ENCODE measurements around the gene CTR9. TPM values are rescaled to one million over a fixed set of nuclear protein-coding genes. Genes with fewer than 3 reads are reported as not detected.

The CTR9 gene
- total RNA-seq, 1 experiment from 2014 or later = 45.9 TPM

DNA sequence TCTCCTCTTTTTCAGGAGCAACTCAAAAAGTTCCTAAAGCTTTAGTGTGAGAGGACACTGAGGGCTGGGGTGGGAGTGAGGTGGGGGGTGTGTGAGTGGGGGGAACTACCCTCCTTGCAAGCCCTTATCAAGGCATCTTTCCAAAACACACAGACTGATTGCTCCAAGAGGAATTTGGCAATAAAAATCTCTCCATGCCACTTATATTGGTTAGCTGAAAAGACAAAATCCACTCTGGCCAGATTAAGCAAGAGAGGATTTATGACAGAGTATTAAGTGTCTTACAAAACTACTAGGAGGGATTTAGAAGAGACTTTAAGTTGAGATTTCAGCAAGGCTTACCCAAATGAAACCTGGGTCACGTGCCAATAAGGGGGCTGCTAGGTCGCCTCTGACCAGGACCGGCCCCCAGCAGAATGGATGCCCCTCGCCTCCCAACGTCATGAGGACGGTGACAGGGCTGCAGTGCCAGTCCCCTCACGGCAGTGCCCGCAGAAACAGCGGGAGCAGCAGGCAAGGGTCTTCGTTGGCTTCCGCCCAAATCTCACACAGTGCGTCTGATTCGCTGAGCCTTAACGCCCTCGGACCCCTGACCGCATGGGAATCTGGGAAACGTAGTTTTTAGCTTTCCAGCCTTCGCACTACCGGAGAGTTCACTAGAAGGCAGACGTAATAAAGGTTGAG, 22.1 kb upstream of the CTR9 start:
- H3K36me3 ChIP-seq (ENCODE audit: insufficient read depth, low read length, poor library complexity, severe bottlenecking) = no peaks in the 10 kb centered on the region
- BruUV-seq (replicated peaks) = no TSS peak
- H3K4me3 ChIP-seq (ENCODE audit: low read depth, low read length, poor library complexity, severe bottlenecking) = no peak overlapping the region
- H3K27me3 ChIP-seq (replicated peaks; ENCODE audit: insufficient read depth, low read depth, low read length, poor library complexity) = no peaks in the 10 kb centered on the region
- no peak for TF ChIP-seq EZH2 (IDR thresholded peaks at IDR 0.05; ENCODE audit: borderline replicate concordance, low read depth, low read length, poor library complexity, severe bottlenecking)
- TF ChIP-seq, protein P1, sequence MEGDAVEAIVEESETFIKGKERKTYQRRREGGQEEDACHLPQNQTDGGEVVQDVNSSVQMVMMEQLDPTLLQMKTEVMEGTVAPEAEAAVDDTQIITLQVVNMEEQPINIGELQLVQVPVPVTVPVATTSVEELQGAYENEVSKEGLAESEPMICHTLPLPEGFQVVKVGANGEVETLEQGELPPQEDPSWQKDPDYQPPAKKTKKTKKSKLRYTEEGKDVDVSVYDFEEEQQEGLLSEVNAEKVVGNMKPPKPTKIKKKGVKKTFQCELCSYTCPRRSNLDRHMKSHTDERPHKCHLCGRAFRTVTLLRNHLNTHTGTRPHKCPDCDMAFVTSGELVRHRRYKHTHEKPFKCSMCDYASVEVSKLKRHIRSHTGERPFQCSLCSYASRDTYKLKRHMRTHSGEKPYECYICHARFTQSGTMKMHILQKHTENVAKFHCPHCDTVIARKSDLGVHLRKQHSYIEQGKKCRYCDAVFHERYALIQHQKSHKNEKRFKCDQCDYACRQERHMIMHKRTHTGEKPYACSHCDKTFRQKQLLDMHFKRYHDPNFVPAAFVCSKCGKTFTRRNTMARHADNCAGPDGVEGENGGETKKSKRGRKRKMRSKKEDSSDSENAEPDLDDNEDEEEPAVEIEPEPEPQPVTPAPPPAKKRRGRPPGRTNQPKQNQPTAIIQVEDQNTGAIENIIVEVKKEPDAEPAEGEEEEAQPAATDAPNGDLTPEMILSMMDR (conservative IDR thresholded peaks at IDR 0.05; ENCODE audit: low read depth, low read length) = no peak
- peaks cover 30% of the 10 kb centered on the region for H3K4me1 ChIP-seq (ENCODE audit: insufficient read depth, low read length, poor library complexity, severe bottlenecking)
- H3K9me3 ChIP-seq (ENCODE audit: low read depth, low read length, poor library complexity, severe bottlenecking) = peaks cover 5% of the 10 kb centered on the region
- ChIA-PET CTCF (no interaction called here), POLR2A (ENCODE audit: low non-redundant PET) (no interaction called here)
- peak overlapping the region; percentile 60 for H3K27ac ChIP-seq (ENCODE audit: low read depth, low read length, poor library complexity, severe bottlenecking)
- peak; percentile 52 for DNase-seq (ENCODE audit: low spot score)
- intact Hi-C loops (cut with micrococcal nuclease; ENCODE audit: unreplicated experiment) = loop anchor here (5.0 kb wide), 1 partner anchor 62 kb away; no protein-coding TSS in a partner anchor

DNA sequence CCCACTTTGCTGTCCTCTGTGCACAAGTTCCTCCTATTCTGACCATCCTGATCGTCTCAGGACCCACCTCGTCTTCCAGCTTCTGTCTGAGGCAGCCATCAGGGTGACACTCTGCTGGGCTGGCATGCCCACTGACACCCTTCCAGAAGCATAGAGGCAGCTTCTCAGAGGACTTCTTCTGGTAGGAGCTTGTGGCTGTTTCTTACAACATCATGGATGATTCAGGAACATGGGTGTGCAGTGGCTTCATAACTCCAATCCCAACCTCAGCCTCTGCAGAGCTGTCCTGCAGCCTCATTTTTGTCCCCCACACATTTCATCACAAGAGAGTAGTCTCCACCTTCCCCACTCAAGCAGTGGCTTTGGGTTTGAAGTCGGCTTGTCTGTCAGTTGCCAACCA, 20.9 kb upstream of the CTR9 start:
- POLR2A ChIA-PET (ENCODE audit: low non-redundant PET) = no interaction called here

DNA sequence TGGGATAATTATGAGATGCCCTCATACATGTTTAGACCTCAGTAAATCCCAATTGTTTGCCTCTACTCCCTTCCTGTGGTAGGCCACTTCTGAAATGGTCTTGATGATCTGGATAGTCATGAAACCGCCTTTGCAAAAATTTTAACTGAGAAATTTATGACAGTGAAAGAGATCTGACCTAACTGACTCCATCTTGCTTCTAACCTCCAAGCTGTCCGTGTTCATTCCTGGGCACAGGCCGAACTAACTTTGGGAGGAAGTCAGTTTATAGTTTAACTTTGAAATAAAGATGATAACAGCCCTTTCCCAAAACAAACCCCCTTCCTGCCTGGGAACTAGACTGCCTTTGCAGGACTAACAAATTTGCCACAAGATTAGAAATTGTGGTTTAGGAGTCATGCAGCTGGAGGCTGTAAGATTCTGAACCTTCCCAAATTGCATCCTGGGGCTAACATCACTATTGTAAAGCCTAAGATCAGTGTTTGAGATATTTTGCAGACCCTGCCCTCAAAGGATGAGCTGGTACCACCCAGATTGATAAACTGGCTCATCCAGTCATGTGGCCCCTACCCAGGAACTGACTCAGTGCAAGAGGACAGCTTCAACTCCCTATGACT, 19.9 kb upstream of the CTR9 start:
- Histone ChIP-seq H3K36me3 (ENCODE audit: insufficient read depth, low read length, poor library complexity, severe bottlenecking) (no peaks in the 10 kb centered on the region), H3K4me3 (ENCODE audit: low read depth, low read length, poor library complexity, severe bottlenecking) (no peak overlapping the region), H3K4me1 (ENCODE audit: insufficient read depth, low read length, poor library complexity, severe bottlenecking) (peaks cover 50% of the 10 kb centered on the region), H3K27me3 (replicated peaks; ENCODE audit: insufficient read depth, low read depth, low read length, poor library complexity) (no peaks in the 10 kb centered on the region), H3K9me3 (ENCODE audit: low read depth, low read length, poor library complexity, severe bottlenecking) (peaks cover 5% of the 10 kb centered on the region), H3K27ac (ENCODE audit: low read depth, low read length, poor library complexity, severe bottlenecking) (no peak overlapping the region)
- DNase-seq (ENCODE audit: low spot score) = no peak
- POLR2A ChIA-PET (ENCODE audit: low non-redundant PET) = no interaction called here
- CTCF ChIA-PET = no interaction called here
- no peak for TF ChIP-seq EZH2 (IDR thresholded peaks at IDR 0.05; ENCODE audit: borderline replicate concordance, low read depth, low read length, poor library complexity, severe bottlenecking)
- TF ChIP-seq, protein P1 (conservative IDR thresholded peaks at IDR 0.05; ENCODE audit: low read depth, low read length) = no peak
- BruUV-seq (replicated peaks) = no TSS peak
- intact Hi-C loops (cut with micrococcal nuclease; ENCODE audit: unreplicated experiment) = loop anchor here (10.0 kb wide), 1 partner anchor 756 kb away; no protein-coding TSS in a partner anchor

More for the DNA sequence above, 20.9 kb upstream of the CTR9 start:
- H3K36me3 ChIP-seq (ENCODE audit: insufficient read depth, low read length, poor library complexity, severe bottlenecking) = no peaks in the 10 kb centered on the region
- CTCF ChIA-PET = no interaction called here
- no peaks in the 10 kb centered on the region for H3K27me3 ChIP-seq (replicated peaks; ENCODE audit: insufficient read depth, low read depth, low read length, poor library complexity)
- intact Hi-C loops (cut with micrococcal nuclease; ENCODE audit: unreplicated experiment) = loop anchor here (10.0 kb wide), 1 partner anchor 755 kb away; no protein-coding TSS in a partner anchor
- no peak overlapping the region for H3K4me3 ChIP-seq (ENCODE audit: low read depth, low read length, poor library complexity, severe bottlenecking)
- peaks cover 41% of the 10 kb centered on the region for H3K4me1 ChIP-seq (ENCODE audit: insufficient read depth, low read length, poor library complexity, severe bottlenecking)
- H3K27ac ChIP-seq (ENCODE audit: low read depth, low read length, poor library complexity, severe bottlenecking) = no peak overlapping the region
- peaks cover 5% of the 10 kb centered on the region for H3K9me3 ChIP-seq (ENCODE audit: low read depth, low read length, poor library complexity, severe bottlenecking)
- no peak for DNase-seq (ENCODE audit: low spot score)
- no peak for TF ChIP-seq EZH2 (IDR thresholded peaks at IDR 0.05; ENCODE audit: borderline replicate concordance, low read depth, low read length, poor library complexity, severe bottlenecking)
- TF ChIP-seq, protein P1 (conservative IDR thresholded peaks at IDR 0.05; ENCODE audit: low read depth, low read length) = no peak
- BruUV-seq (replicated peaks) = no TSS peak

Measured in A673 (cell line).